ENCODE results near the gene TADA3.

TADA3 gene, protein sequence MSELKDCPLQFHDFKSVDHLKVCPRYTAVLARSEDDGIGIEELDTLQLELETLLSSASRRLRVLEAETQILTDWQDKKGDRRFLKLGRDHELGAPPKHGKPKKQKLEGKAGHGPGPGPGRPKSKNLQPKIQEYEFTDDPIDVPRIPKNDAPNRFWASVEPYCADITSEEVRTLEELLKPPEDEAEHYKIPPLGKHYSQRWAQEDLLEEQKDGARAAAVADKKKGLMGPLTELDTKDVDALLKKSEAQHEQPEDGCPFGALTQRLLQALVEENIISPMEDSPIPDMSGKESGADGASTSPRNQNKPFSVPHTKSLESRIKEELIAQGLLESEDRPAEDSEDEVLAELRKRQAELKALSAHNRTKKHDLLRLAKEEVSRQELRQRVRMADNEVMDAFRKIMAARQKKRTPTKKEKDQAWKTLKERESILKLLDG

DNA sequence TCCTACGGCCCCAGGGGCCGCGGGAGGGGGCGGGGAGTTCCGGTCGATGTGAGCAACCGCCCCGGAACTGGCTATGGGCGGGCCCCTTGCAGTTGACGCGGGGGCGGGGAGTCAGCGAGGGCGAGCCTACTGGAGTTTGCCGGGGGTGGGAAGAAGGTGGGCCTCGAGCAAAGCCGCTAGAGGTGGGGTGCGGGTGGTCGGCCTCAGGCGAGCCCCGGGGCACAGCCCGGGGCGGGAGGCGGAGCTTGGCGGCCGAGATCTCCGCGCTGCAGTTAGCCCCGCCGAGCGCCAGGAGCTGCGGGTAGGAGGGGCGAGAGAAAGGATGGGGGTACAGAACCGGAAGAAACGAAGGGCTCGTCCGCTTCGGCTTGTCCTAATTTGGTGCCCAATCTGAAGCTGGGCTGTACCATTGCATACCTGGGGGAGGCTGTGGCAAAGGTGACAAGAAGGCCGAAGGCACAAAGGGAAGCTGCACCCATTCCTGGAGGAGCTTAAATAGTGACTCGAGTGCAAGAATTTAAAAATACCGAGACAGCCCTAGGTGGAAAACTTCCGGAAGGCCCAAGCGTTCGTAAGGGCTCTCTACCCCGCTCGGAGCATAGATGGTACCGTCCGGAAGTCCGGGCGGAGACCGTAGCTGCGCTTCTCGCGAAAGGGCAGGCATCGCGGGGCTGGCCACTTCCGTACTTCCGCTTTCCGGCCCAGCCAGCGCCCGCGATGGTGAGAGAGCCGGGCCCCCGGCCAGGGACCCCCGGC is at the start of gene TADA3, which contains the start of gene ARPC4:
Gene TADA3 (minus strand): TSS at position 69 of the 756 bp plus-strand sequence. CDS start 1,007 bp downstream, outside the sequence.
Gene ARPC4 (plus strand): TSS at position 678 of the 756 bp plus-strand sequence. CDS start 40 bp downstream, at position 718.
- DNase-seq (ENCODE audit: low read depth in 2 of 2), result peak; percentile 98
- peak within 1 kb of the TSS; percentile 75 to 96 for H3K4me3 ChIP-seq (replicated peaks in 1 of 2; ENCODE audit: low read depth in 2 of 2, low read length in 2 of 2)
- TF ChIP-seq, protein P1, sequence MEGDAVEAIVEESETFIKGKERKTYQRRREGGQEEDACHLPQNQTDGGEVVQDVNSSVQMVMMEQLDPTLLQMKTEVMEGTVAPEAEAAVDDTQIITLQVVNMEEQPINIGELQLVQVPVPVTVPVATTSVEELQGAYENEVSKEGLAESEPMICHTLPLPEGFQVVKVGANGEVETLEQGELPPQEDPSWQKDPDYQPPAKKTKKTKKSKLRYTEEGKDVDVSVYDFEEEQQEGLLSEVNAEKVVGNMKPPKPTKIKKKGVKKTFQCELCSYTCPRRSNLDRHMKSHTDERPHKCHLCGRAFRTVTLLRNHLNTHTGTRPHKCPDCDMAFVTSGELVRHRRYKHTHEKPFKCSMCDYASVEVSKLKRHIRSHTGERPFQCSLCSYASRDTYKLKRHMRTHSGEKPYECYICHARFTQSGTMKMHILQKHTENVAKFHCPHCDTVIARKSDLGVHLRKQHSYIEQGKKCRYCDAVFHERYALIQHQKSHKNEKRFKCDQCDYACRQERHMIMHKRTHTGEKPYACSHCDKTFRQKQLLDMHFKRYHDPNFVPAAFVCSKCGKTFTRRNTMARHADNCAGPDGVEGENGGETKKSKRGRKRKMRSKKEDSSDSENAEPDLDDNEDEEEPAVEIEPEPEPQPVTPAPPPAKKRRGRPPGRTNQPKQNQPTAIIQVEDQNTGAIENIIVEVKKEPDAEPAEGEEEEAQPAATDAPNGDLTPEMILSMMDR (IDR thresholded peaks at IDR 0.05; ENCODE audit: low read depth, low read length), result peak; percentile 12

DNA sequence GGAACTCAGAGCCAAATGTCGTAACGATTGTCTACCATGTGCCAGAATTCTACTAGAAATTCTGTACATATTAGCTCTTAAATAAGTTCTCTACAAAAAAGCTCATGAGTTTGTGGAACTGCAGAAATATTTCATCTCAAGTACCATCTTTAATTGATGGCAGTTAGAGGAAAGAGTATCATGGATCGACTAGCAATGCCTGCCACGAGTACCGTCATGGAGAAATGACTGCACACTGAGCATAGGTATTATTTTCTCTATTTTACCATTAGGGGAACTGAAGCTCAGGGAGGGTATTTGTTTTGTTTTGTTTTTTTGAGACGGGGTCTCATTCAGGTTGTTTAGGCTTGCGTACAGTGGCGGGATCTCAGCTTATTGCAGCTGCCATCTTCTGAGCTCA is 48.7 kb upstream of the TADA3 start:
- DNase-seq (ENCODE audit: low read depth in 2 of 2), result no peak
- no peak overlapping the region for H3K4me3 ChIP-seq (replicated peaks in 1 of 2; ENCODE audit: low read depth in 2 of 2, low read length in 2 of 2)
- TF ChIP-seq, protein P1 (IDR thresholded peaks at IDR 0.05; ENCODE audit: low read depth, low read length), result no peak

DNA sequence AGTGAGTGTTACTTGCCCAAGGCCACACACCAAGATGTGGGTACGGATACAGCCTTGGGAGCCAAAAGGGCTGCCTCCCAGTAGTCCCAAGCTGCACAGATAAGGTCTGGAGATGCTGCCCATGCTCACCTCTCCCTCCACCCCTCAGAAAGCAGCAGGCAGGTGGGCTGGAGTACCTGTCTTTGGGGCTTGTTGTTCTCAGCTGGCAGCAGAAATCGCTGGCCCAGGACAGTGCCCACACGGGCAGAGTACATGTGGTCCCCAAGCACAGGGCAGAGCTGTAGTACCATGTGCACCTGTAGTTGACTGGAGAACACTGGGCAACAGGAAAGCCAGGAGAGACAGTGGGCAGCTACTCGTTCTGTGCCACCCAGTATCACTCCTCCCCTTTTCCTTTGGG is 46.6 kb upstream of the TADA3 start:
- TF ChIP-seq, protein P1 (IDR thresholded peaks at IDR 0.05; ENCODE audit: low read depth, low read length), result no peak
- no peak for DNase-seq (ENCODE audit: low read depth in 2 of 2)
- no peak overlapping the region for H3K4me3 ChIP-seq (replicated peaks in 1 of 2; ENCODE audit: low read depth in 2 of 2, low read length in 2 of 2)

DNA sequence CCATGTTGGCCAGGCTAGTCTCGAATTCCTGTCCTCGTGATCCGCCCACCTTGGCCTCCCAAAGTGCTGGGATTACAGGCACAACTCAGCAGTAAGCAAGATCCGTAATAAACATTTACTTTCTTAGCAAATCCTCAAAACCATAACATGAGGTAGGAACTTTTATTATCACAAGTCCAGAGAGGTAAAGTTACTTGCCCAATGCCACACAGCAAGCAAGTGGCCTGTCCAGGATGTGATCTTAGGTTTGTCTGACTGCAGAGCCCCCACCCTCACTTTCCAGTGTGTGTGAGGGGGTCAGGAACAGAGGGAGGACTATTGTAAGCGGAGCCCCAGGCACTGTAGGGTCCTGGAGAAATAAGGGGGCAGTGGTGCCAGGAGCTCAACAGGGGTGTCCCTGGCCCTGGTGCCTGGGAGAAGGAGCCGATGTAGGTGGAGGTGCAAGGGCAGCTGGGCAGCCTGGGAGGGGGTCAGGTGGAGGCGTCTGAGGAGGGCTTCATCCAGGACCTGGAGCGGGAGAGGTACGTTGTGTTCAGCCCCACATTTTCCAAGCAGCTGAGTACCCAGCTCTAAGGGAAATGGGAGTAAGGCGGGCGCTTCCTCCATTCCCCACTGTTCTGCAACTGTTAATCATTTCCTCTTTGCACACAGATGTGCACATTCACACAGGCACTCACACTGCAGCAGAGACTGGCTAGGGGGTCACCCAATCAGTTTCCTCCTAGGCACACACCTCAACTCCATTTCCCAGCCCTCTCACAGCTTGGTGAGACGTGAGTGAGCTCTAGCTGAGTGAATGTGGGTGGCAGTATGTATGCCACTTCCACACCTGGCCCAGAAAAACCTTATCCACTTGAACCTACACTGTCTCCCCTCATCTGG is 45.7 kb upstream of the TADA3 start:
- TF ChIP-seq, protein P1 (IDR thresholded peaks at IDR 0.05; ENCODE audit: low read depth, low read length), result no peak
- no peak overlapping the region for H3K4me3 ChIP-seq (replicated peaks in 1 of 2; ENCODE audit: low read depth in 2 of 2, low read length in 2 of 2)
- DNase-seq (ENCODE audit: low read depth in 2 of 2), result peak; percentile 12 to 46

DNA sequence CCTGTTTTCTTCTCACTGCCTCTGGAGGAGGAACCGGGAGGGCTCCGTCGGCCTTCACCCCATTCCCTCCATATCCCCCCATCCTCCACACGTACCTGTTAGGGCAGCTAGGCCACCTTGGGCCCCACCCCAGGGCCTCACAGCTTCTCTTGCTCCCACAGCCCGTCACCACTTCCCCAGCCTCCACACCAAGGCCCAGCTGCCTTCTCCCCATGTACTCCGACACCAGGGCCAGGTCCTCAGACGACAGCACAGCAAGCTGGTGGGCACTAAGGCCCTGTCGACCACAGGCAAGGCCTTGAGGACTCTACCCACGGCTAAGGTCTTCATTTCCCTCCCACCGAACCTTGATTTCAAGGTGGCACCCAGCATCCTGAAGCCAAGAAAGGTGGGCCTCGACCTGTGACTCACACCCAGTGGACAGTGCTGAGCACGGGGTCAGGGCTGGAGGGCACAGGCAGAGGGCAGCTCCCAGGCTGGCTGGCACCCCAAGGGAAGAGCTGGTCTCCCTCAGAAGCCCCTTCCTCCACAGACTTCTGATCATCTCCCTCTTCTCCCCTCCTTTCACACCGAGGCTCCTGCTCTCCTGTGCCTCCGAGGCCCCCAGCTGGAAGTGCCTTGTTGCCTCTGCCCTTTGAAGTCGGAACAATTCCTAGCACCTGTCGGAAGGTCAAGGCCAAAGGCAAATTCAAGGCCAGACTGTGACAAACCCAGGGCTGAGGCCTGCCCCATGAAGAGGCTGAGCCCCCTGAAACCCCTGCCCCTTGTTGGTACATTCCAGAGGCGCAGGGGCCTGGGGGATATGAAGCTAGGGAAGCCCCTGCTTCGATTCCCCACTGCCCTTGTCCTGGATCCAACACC is 42.5 kb upstream of the TADA3 start:
- DNase-seq (ENCODE audit: low read depth in 2 of 2), result no peak
- TF ChIP-seq, protein P1 (IDR thresholded peaks at IDR 0.05; ENCODE audit: low read depth, low read length), result no peak
- H3K4me3 ChIP-seq (replicated peaks in 1 of 2; ENCODE audit: low read depth in 2 of 2, low read length in 2 of 2), result no peak overlapping the region
